Activated naive CD8-positive, alpha-beta T cell treated with anti-CD3 and anti-CD28 coated beads, Interleukin-2, amount 10 ng/mL, durations not matched to agents 7 days and 5 days (primary cell): ENCODE measurements around the gene TMEM63A. TPM values are rescaled to one million over a fixed set of nuclear protein-coding genes. Genes with fewer than 3 reads are reported as not detected.

Source experiments
- ATAC-seq: fragments of 150-1000 bp; cut with Tn5 transposase; one replicate; pipeline ENCODE4 v1.10.0; 2021; ENCODE audit warnings: low read depth, moderate library complexity
- POLR2A ChIA-PET: fragments of 350-600 bp; sonication (Branson Sonifier 250); formaldehyde crosslinking; loops from one replicate; lab custom pipeline; 2021; ENCODE audit warnings: antibody characterized with exemption; lab: Charles Lee
- DNase-seq: peaks from one replicate; pipeline ENCODE4 v3.0.0; 2021
- H3K27ac Mint-ChIP-seq: one replicate; pipeline ENCODE4 v1.8.0; 2022; ENCODE audit warnings: mild to moderate bottlenecking, mixed read lengths
- H3K27me3 Mint-ChIP-seq: one replicate; pipeline ENCODE4 v1.8.0; 2022; ENCODE audit warnings: mild to moderate bottlenecking, moderate library complexity, mixed read lengths
- H3K36me3 Mint-ChIP-seq: one replicate; pipeline ENCODE4 v1.8.0; 2021; ENCODE audit warnings: mild to moderate bottlenecking, mixed read lengths
- H3K4me1 Mint-ChIP-seq: one replicate; pipeline ENCODE4 v1.8.0; 2021; ENCODE audit warnings: mixed read lengths
- H3K4me3 Mint-ChIP-seq: one replicate; pipeline ENCODE4 v1.8.0; 2022; ENCODE audit warnings: mild to moderate bottlenecking, moderate library complexity, mixed read lengths
- H3K9me3 Mint-ChIP-seq: one replicate; pipeline ENCODE4 v1.8.0; 2021; ENCODE audit warnings: mixed read lengths
- total RNA-seq, 2 experiments: library from RNA; stranded (reverse); gene quantifications; one replicate each; pipeline ENCODE4 v1.2.3, GENCODE V29; 2021

The TMEM63A gene
- total RNA-seq, 2 experiments from 2014 or later = 196 to 198 TPM

DNA sequence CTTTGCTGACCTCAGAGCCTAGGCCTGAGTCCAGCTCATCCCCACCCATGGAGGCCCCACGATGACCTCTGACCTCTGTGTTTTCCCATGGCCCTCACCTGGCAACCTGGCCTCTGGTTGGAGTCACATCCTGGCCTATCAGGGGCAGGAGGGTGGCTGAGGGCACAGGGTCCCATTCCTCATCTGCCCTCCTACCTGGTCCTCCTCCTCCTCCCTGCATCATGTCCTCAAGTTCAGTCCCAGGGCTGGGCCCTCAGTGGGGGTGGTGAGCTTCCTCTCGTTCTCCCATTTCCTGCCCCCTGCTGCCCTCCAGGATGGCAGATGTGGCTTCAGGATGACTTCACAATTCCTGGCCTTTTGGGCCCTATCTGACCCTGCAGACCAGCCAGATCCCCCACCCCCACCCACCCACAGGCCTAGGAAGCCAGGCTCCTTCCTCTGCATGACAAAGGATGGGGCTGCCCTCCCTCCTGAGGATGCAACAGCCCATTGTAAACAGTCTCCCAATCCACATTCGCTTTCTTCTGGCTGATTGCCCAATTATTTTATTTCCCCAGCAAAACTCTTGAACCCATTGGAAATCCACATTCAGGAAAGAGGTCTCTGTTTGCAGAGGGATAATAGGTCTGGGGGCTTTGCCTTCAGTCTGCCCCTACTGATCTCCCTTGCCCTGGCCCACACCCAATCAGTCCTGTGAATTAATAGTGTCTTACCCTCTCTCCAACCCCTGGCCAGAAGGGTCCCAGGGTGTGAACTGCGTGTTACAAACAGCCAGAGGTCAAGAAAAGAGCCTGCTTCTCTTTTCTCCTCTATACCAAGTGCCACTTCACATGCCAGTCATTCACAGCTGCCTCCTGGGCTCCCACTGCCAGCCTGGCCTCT, 17.1 kb upstream of the TMEM63A start:
- no peaks in the 10 kb centered on the region for H3K36me3 Mint-ChIP-seq
- no peaks in the 10 kb centered on the region for H3K9me3 Mint-ChIP-seq
- peaks cover 12% of the 10 kb centered on the region for H3K27me3 Mint-ChIP-seq
- peaks cover 23% of the 10 kb centered on the region for H3K4me1 Mint-ChIP-seq
- DNase-seq = no peak
- POLR2A ChIA-PET = interaction anchor here (0.6 to 6.0 kb wide), 3 partner anchors 17 to 120 kb away, joined by 4 to 61 read pairs (median 4); partner anchors contain the start of gene TMEM63A
- ATAC-seq = no peak
- no peak overlapping the region for H3K27ac Mint-ChIP-seq
- H3K4me3 Mint-ChIP-seq = no peak overlapping the region

DNA sequence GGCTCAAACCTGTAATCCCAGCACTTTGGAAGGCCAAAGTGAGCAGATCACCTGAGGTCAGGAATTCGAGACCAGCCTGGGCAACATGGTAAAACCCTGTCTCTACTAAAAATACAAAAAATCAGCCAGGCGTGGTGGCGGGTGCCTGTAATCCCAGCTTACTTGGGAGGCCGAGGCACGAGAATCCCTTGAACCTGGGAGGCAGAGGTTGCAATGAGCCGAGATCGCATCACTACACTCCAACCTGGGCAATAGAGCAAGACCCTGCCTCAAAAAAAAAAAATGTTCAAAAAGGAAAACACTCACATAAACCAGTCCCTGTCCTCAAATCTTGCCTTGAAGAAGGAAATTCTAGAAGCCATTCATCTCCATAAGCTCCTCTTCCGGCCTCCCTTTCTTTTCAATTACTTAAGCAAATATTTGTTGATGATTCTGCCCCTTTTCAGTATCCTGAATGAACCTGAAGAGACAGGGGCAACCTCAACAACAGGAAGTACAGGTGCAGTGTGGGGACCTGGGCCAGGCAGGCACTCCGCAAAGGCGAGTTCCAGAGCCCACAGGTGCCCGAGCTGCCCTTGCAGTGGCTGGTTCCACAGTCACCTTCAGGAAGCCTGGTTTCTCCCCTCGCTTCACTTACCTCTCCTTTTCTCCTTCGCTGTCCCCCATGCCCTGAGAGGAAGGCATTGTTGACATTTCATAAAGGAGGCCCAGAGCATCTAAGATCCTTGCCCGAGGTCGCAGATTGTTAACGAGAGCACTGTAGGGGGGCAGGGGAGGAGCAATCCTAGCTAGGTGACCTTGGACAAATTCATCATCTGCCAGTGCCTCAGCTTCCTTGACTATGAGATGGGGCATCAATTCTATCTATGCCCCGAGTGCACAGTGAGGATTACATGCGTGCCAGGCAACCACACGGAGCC, 15.7 kb upstream of the TMEM63A start:
- Mint-ChIP-seq H3K9me3 (no peaks in the 10 kb centered on the region), H3K36me3 (no peaks in the 10 kb centered on the region), H3K27ac (peak overlapping the region; percentile 54), H3K4me1 (peaks cover 23% of the 10 kb centered on the region), H3K4me3 (peak overlapping the region; percentile 55), H3K27me3 (peaks cover 20% of the 10 kb centered on the region)
- ATAC-seq (peak; percentile 29), DNase-seq (no peak)
- POLR2A ChIA-PET = interaction anchor here (0.7 to 6.0 kb wide), 13 partner anchors 8 to 430 kb away, joined by 3 to 61 read pairs (median 5); partner anchors contain the start of genes LEFTY1, PYCR2, SDE2 and SRP9

DNA sequence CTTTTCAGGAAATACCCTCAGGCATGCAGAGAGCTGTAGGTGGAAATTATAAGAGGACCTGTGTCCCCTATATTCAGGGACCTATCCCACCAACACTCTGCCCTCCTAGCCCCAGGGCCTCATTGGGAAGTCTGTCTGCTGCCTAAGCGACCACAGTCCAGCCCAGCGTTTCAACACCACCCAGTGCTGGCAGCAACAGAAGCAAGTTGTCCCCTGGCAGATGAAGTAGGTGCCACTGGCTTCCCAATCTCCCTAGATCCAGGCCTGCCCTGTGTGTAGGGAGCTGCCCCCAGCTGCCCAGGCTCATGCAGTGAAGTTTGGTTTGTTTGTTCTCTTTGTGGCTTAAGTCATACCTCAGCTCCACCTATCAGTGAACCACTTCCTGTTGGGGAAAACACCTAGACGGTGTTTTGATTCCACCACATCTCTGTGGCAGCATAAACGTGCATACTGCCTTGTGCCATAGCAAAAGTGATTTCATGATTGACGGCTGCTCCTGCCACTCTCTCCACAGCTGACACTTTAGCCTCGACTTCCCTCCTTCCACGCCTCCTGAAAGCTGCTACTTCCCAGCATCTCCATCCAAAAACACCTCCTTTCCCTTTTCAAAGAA, 14.9 kb upstream of the TMEM63A start:
- POLR2A ChIA-PET = interaction anchor here (0.8 to 6.0 kb wide), 12 partner anchors 8 to 429 kb away, joined by 3 to 61 read pairs (median 6); partner anchors contain the start of genes LEFTY1, PYCR2, SDE2 and SRP9
- peak; percentile 62 for DNase-seq
- H3K27ac Mint-ChIP-seq = peak overlapping the region; percentile 54
- H3K9me3 Mint-ChIP-seq = no peaks in the 10 kb centered on the region
- peak overlapping the region; percentile 55 for H3K4me3 Mint-ChIP-seq
- peak; percentile 94 for ATAC-seq
- no peaks in the 10 kb centered on the region for H3K36me3 Mint-ChIP-seq
- H3K4me1 Mint-ChIP-seq = peaks cover 23% of the 10 kb centered on the region
- H3K27me3 Mint-ChIP-seq = peaks cover 21% of the 10 kb centered on the region

DNA sequence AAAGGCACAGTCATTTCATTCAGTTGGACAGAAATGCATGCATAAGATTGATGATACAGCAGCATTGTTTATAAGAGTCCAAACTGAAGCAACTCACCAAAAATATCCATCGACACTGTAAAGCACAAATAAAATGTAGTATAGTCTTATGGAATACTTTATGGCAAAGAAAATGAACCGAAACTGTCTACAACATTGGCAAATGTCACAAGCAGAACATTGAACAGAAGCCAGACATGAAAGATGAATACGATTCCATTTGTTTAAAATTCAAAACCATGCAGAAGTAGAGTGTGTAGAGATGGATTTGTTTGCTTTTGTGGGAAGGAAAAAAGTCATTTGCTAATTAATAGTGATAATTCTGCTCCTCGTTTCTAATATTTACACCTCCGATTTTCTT, 14.3 kb upstream of the TMEM63A start:
- no peaks in the 10 kb centered on the region for H3K36me3 Mint-ChIP-seq
- H3K4me3 Mint-ChIP-seq = peak overlapping the region; percentile 55
- H3K27me3 Mint-ChIP-seq = peaks cover 21% of the 10 kb centered on the region
- ATAC-seq (no peak), DNase-seq (no peak)
- H3K9me3 Mint-ChIP-seq = no peaks in the 10 kb centered on the region
- H3K27ac Mint-ChIP-seq = no peak overlapping the region
- H3K4me1 Mint-ChIP-seq = peaks cover 23% of the 10 kb centered on the region
- POLR2A ChIA-PET = interaction anchor here (1.4 to 6.0 kb wide), 6 partner anchors 8 to 429 kb away, joined by 5 to 61 read pairs (median 12); partner anchors contain the start of genes LEFTY1, PYCR2, SRP9 and TMEM63A

DNA sequence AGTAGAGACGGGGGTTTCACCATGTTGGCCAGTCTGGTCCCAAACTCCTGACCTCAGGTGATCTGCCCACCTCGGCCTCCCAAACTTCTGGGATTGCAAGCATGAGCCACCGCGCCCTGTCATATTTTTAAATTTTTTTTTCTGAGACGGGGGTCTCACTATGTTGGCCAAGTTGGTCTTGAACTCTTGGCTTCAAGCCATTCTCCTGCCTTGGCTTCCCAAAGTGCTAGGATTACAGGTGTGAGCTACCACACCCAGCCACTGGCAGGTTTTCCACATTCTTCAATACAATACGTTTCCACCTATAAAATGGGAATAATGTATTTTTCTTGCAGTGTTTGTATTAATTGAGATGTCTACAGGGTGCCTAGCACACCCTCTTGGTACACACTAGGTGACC, 10.1 kb upstream of the TMEM63A start:
- H3K4me1 Mint-ChIP-seq = peaks cover 11% of the 10 kb centered on the region
- DNase-seq (no peak), ATAC-seq (no peak)
- peaks cover 19% of the 10 kb centered on the region for H3K27me3 Mint-ChIP-seq
- H3K36me3 Mint-ChIP-seq = no peaks in the 10 kb centered on the region
- POLR2A ChIA-PET = interaction anchor here (2.7 kb wide), 1 partner anchor 10 kb away, joined by 13 read pairs; the partner anchor contains the start of gene TMEM63A
- no peak overlapping the region for H3K4me3 Mint-ChIP-seq
- no peak overlapping the region for H3K27ac Mint-ChIP-seq
- H3K9me3 Mint-ChIP-seq = no peaks in the 10 kb centered on the region

DNA sequence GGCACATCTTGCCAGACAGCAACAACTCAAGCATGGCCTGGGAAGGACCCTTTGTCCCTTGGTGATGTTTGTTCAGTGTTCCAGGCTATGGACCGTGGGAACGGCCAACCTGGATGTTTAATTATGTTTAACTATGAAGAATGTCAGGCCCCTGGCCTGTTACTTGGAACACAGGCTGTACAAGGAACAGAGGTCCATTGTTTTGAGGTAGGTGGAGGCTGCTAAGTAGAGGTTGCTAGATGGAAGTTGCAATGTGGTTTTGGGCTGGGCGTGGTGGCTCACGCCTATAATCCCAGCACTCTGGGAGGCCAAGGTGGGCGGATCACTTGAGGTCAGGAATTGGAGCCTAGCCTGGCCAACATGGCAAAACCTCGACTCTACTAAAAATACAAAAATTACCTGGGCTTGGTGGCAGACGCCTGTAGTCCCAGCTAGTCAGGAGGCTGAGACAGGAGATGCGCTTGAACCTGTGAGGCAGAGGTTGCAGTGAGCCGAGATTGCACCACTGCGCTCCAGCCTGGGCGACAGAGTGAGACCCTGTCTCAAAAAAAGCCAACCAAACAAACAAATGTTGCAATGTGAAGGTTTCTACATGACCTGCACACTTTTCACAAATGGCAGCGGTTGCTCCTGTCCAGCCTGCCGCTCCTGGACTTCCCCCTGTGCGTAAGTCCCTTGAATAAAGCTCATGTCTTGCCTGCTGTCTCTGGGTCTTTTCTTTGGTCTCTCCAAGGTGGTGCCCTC, 9.2 kb upstream of the TMEM63A start:
- ATAC-seq (no peak), DNase-seq (no peak)
- no peak overlapping the region for H3K4me3 Mint-ChIP-seq
- peak overlapping the region; percentile 34 for H3K27ac Mint-ChIP-seq
- H3K36me3 Mint-ChIP-seq = no peaks in the 10 kb centered on the region
- H3K27me3 Mint-ChIP-seq = peaks cover 19% of the 10 kb centered on the region
- POLR2A ChIA-PET = interaction anchor here (2.7 kb wide), 1 partner anchor 9 kb away, joined by 13 read pairs; the partner anchor contains the start of gene TMEM63A
- H3K4me1 Mint-ChIP-seq = peaks cover 2% of the 10 kb centered on the region
- H3K9me3 Mint-ChIP-seq = no peaks in the 10 kb centered on the region

DNA sequence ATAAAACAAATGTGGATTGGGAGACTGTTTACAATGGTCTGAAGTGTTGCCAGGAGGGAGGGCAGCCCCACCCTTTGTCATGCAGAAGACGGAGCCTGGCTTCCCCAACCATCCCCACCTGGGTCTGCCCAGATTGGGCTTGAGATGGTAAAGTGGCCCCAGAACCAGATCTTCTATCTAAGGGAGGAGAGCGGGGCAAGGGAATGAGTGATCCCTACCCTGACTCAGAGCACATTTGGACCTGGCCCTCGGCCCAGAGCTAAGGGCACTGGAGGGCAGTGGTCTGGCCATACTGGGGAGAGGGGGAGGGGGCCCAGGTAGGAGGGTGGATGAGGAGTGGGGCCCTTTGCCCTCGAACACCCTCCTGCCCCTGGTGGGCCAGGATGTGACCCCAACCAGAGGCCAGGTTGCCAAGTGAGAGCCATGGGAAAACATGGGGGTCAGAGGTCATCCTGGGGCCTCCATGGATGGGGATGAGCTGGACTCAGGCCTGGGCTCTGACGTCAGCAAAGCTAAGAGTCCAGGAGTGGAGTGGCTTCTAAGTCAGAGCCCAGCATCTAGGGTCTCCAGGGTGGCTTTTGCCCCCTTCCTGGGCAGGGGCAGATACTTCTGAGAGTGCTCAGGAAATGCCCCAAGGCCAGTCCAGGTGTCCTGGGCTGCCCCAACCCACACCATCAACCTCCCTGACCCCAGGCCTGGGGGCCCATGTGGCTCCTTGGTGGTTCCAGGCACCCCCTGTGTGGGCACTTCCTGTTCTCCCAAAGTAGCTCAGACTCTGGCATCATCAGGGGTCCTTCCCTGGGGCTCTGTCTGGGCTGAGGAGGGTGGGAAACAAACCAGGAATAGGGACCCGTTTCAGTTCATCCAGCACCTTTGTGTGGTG, 8.4 kb upstream of the TMEM63A start:
- no peaks in the 10 kb centered on the region for H3K9me3 Mint-ChIP-seq
- H3K4me3 Mint-ChIP-seq = no peak overlapping the region
- no peaks in the 10 kb centered on the region for H3K4me1 Mint-ChIP-seq
- no peak overlapping the region for H3K27ac Mint-ChIP-seq
- H3K27me3 Mint-ChIP-seq = peaks cover 14% of the 10 kb centered on the region
- POLR2A ChIA-PET = interaction anchor here (2.7 kb wide), 1 partner anchor 8 kb away, joined by 13 read pairs; the partner anchor contains the start of gene TMEM63A
- ATAC-seq (no peak), DNase-seq (no peak)
- no peaks in the 10 kb centered on the region for H3K36me3 Mint-ChIP-seq

DNA sequence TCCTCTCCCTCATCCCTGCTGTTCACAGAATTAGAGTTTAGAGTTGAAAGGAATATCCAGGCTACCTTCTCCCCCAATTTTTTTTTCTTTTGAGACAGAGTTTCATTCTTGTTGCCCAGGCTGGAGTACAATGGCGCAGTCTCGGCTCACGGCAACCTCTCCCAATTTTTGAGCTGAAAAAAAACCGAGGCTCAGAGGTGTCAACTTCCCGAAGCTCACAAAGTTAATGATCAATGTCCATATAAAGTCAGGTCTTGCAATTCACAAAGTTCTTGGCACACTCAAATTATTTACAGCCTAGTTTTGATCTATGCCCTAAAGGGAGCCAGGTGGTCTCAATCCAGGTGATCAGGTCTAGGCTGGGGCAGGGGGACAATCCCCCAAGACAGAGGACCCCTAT, 7.6 kb upstream of the TMEM63A start:
- no peaks in the 10 kb centered on the region for H3K36me3 Mint-ChIP-seq
- ATAC-seq (no peak), DNase-seq (no peak)
- H3K27ac Mint-ChIP-seq = no peak overlapping the region
- no peaks in the 10 kb centered on the region for H3K4me1 Mint-ChIP-seq
- POLR2A ChIA-PET = interaction anchor here (2.1 to 2.7 kb wide), 2 partner anchors 8 kb away, joined by 7 to 13 read pairs; partner anchors contain the start of gene TMEM63A
- peaks cover 14% of the 10 kb centered on the region for H3K27me3 Mint-ChIP-seq
- H3K4me3 Mint-ChIP-seq = no peak overlapping the region
- no peaks in the 10 kb centered on the region for H3K9me3 Mint-ChIP-seq

DNA sequence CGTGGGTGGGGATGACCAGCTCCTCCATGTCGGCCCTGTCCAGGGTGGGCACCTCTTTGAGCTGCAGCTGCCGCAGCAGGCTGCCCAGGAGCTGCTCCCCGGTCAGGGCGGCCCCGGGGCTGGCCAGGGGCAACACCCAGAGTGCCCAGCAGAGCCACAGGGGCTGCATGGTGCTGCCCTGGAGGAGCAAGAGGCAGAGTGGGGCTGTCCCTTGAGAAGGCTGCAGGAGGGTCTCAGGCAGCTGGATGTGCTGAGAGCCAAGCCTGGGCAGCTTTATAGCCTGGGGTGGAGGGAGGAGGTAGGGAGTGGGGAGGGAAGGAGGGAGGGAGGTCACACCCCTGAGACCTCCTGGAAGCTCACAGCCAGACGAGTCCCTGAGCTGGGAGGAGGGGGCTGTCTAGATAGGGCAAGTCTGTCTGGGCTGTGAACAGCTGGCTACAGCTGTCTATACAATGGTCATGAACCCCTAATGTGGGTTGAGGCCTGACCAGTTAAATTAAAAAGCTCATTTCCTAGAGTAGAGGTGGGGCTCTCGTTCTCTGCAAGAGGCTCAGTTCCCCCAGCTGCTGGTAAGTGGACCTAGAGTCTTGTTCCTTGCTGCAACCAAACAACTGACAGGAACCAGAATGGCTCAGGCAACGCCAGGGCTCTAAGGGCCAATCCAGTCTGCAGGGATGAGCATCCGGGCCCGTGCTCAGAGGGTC, 6.9 kb upstream of the TMEM63A start, which contains the start of gene LEFTY1:
TSS of gene LEFTY1 (minus strand) at position 249 of the 704 bp plus-strand sequence. CDS start at position 169, 80 bp downstream.
- Mint-ChIP-seq H3K9me3 (no peaks in the 10 kb centered on the region), H3K27me3 (peaks cover 9% of the 10 kb centered on the region), H3K4me3 (no peak within 1 kb of the TSS), H3K36me3 (no peaks in the 10 kb centered on the region), H3K27ac (no peak within 1 kb of the TSS), H3K4me1 (peaks cover under 1% of the 10 kb centered on the region)
- POLR2A ChIA-PET = interaction anchor here (2.1 kb wide), 1 partner anchor 8 kb away, joined by 7 read pairs; no protein-coding TSS in a partner anchor
- no peak for ATAC-seq
- DNase-seq = no peak

DNA sequence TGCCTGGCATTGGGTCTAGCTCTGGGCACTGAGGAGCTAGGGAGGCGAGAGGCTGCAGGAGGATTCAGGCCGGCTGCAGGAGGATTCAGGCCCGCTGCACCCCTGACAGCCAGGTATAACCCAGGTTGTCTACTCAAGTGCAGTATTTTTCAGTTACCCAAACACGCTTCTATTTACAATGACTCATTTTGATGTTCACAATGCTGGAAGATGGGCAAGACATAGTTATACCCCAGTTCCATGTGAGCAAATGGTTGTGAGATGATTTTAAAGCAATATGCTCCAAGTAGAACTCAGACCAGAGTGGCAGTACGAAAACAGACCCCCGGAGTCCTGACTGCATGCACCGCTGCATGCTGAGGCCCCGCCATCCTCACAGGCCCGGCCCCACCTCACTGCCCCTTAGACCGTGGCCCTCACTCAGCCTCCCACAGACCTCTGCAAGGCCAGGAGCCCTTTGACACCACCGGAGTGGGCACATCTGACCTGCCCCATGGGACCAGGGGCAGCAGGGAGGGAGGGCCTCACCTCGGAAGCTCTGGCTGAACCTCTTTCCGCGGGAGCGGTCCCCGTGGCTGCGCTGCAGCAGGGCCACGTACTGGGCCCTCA, 6.2 kb upstream of the TMEM63A start:
- Mint-ChIP-seq H3K4me3 (no peak overlapping the region), H3K9me3 (no peaks in the 10 kb centered on the region), H3K36me3 (no peaks in the 10 kb centered on the region), H3K27ac (no peak overlapping the region), H3K4me1 (peaks cover 4% of the 10 kb centered on the region), H3K27me3 (peaks cover 8% of the 10 kb centered on the region)
- POLR2A ChIA-PET = interaction anchor here (2.1 kb wide), 1 partner anchor 9 kb away, joined by 7 read pairs; no protein-coding TSS in a partner anchor
- ATAC-seq (no peak), DNase-seq (no peak)
